NCI-H1694 treated with DMSO at 0.1 percent for 48 hours (cell line): ENCODE measurements around the gene SP140.
"Not testable (repeated sequence)": the region's sequence is repeated elsewhere in the genome, so short reads cannot be mapped to it uniquely, and the experiment has no call there.

Experiments
- DNase-seq: peaks from one replicate; lab custom pipeline; 2025; lab: John Stamatoyannopoulos, UW

Gene SP140

DNA sequence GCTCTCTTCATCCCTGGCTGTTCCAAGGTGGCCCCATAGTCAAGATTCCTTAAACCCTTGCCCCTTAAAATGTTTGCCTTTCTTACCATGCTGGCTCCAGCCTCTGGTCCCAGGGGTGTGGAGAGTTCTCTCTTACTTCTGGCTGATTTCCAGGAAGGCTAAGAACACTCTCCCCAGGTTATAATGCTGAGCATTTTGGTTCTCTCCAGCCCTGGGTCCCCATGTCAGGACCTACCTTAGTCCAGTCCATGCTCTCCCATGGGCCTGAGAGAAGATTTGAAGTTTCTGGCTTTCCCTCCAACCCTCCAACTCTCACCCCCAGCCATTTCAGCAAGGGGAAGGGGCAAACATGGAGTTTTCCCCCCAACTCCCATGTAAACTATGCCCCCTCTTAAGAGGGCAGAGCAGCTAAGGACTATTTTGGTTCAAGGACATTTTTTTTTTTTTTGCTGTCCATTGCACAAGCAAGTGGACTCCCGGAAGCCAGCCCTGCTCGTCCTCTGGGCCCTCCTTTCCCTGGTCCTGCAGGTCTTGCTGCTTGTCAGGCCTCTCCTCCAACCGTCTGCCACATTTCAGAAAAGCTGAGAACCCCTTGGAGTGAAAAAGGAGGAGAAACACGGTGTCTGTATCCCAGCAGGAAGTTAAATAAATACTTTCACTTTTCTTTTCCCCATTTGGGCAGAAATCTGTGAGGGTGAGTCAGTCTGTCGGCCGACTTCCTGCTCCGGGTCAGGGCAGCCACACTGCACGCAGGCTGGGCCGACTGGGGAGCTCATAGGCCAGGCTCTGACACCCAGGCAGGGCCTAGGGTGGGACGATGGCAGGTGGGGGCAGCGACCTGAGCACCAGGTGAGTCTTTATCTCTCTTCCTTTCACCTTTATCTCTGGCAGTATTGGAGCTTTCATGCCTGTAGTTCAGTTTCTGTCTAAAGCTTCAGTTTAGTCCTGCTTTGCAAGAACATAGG is 101.2 kb downstream of the SP140 start, which contains the start of gene SP140L:
Gene SP140L, plus strand, starts transcription at position 741 of the 965 bp plus-strand sequence. Its CDS starts 77 bp downstream, at position 818.
- no peak for DNase-seq

DNA sequence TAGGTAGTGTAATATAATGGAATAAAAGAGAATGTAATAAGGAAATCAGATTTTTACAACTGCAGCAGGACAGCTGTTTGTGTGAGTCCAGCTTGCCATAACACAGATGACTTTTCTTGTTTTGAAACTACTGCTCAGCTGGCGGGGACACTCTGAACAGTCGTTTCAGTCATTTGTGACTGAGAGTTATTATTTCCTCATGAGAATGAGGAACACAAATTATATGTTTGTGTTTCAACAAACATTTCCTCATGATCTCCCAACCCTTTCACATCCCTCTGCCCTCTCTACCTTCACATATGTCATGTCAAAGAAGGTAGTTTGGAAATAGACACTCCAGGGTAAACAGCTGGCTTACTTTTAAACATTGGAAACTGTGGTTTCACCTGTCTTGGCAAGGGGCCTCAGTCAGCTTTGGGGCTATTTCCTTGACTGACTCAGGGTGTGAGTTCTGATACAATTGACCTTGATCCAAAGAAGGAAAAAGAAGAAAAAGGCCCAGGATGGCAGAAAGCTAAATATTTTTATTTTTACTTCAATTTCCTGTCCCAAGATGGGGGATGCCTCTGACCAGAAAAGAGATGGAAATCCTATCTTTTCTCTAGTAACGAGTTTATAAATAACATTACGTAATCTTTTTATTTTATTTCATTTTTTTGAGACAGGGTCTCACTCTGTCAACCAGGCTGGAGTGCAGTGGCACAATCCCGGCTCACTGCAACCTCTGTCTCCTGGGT is 102.0 kb downstream of the SP140 start:
- no peak for DNase-seq

DNA sequence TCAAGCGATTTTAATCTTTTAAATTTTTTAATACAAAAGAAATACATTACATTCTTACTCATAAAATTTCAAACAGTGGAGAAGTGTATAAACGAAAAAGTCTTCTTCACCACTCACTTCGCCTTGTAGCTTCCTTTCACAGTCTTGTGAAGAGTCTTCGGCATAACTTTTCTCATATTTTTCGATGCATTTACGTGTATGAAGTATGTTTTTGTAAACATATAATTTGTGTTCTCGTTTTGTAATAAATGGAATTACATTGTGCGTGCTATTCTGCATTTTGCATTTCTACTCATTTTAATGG is 102.6 kb downstream of the SP140 start:
- no peak for DNase-seq

DNA sequence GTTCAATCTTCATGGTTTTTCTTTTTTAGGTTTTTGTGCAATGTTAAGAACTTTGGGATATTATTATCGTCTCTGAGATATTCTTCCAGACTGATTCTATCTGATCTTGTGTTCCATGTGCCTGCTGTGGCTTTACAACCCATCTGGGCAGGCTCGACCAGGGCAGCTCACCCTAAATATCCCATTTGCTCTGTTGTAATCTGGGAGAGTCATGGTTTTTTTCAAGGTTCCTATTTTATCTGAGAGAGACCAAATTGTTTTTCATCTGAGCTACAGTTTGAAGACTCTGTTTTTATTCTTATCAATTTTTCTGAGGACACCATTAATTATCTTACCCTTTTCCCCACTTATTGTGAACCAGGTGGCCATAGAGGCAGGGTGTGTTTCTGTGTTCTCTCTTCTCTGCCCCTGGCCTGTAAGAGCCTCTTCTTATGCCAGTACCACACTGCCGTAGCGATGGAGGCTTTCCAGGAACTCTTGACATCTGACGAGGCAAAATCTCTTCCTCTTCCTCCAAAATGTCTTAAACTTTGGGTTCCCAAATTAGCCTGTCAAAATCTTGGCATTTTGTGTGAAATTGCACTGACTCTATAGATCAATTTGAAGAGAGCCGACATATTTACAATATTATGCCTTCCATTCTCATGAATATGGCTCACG is 104.5 kb downstream of the SP140 start:
- no peak for DNase-seq

DNA sequence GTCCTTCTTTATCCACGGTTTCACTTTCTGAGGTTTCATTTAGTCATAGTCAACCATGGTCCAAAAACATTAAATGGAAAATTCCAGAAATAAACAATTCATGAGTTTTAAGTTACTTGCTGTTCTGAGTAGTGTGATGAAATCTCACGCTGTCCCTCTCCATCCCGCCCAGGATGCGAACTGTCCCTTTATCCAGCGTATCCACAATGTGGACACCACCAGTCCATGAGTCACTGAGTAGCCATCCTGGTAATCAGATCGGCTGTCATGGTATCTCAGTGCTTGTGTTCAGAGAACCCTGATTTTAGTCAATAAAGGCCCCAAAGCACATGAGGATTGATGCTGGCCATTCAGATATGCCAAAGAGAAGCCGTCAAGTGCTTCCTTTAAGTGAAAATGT is 105.2 kb downstream of the SP140 start:
- DNase-seq: no peak

DNA sequence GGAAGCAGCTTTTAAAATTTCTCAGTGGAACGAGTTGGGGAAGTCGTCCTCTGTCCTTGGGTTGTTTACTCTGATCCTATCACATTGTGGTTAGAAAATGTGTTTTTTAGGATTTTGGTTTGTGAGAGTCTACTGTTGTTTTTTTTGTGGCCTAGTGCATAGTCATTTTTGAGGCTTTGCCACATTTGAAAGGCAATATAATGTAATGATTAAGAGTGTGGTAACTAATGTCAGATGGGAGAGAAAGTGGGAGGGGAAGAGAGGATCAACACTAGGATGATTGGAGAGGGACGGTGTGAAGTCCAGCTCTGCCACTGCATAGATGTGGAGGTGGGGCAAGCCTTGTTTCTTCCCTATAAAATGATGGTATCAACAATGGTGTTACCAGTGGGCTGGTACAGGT is 109.9 kb downstream of the SP140 start:
- DNase-seq: no peak

DNA sequence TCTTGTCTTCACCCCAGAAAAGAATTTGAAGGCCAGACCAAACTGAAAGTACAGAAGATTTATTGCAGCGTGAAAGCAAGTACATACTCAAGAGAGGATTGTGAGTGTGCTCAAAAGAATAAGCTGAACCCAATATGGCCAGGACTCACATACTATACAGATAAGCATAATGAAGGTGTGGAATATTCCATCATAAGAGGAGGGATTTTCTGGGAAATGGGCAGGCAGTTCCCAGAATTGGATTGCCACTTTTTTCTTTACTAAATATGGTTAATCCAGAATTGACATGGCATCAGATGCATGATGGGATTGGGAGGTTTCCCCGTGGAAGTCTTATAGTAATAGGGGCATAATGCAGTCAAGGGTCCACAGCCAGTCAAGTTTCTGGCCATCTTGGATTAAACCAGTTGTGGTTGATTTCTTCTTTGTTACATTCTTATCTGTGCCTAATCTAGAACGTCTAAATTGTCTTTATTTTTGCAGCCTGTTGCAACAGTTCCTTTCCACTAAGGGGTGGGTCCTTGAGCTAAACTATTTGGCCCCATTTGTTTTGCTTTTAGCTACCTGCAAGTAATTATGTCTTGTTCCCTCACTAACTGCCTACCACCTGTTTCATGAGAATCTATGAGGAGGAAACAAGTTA is 110.4 kb downstream of the SP140 start:
- DNase-seq: no peak

DNA sequence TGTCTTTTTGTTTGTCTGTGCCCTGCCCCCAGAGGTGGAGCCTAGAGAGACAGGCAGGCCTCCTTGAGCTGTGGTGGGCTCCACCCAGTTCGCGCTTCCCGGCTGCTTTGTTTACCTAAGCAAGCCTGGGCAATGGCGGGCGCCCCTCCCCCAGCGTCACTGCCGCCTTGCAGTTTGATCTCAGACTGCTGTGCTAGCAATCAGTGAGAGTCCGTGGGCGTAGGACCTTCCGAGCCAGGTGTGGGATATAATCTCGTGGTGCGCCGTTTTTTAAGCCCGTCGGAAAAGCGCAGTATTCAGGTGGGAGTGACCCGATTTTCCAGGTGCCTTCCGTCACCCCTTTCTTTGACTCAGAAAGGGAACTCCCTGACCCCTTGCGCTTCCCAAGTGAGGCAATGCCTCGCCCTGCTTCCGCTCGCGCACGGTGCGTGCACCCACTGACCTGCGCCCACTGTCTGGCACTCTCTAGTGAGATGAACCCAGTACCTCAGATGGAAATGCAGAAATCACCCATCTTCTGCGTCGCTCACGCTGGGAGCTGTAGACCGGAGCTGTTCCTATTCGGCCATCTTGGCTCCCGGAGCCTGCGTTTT is 116.5 kb downstream of the SP140 start:
- DNase-seq: not testable (repeated sequence)

DNA sequence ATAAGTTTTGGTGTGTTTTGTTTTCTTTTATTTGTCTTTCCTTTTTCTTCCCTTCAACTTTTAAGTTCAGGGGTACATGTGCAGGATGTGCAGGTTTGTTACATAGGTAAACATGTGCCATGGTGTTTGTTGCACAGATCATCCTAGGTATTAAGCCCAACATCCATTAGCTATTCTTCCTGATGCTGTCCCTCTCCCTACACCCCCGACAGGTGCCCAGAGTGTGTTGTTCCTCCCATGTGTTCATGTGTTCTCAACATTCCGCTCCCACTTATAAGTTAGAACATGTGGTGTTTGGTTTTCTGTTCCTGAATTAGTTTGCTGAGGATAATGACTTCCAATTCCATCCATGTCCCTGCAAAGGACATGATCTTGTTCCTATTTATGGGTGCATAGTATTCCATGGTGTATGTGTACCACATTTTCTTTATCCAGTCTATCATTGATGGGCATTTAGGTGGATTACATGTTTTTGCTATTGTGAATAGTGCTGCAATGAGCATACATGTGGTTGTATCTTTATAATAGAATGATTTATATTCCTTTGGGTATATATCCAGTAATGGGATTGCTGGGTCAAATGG is 117.6 kb downstream of the SP140 start:
- DNase-seq: not testable (repeated sequence)

DNA sequence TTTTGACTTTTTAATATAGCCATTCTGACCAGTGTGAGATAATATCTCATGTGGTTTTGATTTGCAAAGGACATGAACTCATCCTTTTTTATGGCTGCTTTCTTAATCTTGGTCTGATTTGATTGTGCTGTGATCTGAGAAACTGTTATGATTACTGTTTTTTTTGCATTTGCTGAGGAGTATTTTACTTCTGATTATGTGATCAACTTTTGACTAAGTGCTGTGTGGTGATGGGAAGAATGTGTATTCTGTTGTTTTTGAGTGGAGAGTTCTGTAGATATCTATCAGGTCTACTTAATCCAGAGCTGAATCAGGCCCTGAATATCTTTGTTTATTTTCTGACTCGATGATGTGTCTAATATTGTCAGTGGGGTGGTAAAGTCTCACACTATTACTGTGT is 118.2 kb downstream of the SP140 start:
- DNase-seq: no peak

DNA sequence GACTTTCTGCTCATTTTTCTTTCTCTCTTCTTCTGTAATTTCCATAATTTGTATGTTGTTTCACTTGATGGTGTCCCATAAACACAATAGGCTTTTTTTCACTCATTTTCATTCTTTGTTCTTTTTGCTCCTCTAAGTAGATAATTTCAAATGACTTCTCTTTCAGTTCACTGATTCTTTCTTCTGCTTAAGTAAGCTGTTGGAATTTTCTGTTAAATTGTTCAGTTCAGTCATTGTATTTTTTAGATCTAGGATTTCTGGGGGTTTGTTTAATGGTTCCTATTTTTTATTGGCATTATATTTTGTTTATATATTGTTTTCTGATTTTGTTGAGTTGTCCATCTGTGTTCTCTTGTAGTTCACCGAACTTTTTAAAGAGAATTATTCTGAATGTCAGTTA is 120.9 kb downstream of the SP140 start:
- DNase-seq: no peak

DNA sequence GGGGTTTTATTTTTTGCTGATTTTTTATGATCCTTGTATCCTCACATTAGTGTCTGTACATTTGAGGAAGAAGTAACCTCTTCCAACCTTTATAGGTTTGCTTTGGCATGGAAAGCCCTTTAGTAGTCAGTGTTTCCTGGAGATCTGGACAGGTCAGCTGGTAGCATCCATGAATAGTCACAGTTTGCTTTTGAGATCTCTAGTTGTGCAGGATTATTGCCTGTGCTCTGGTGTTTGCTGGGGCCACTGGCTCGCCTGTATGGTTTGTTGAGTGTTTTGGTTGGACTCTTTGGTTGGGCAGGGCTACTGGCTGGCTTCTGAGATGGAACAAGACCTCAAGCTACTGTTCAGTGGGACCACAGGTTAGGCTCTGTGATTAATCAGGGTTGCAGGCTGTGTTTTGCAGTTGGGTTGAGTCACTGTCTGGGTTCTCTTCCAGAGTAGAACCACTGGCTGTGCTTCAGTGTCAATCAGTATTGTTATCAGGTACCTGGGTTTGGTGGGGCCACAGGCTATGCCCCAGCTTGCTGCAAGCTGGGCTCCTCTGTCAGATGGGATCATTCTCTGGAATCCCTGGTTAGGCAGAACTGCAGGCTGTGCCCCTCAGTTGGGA is 121.5 kb downstream of the SP140 start:
- no peak for DNase-seq

DNA sequence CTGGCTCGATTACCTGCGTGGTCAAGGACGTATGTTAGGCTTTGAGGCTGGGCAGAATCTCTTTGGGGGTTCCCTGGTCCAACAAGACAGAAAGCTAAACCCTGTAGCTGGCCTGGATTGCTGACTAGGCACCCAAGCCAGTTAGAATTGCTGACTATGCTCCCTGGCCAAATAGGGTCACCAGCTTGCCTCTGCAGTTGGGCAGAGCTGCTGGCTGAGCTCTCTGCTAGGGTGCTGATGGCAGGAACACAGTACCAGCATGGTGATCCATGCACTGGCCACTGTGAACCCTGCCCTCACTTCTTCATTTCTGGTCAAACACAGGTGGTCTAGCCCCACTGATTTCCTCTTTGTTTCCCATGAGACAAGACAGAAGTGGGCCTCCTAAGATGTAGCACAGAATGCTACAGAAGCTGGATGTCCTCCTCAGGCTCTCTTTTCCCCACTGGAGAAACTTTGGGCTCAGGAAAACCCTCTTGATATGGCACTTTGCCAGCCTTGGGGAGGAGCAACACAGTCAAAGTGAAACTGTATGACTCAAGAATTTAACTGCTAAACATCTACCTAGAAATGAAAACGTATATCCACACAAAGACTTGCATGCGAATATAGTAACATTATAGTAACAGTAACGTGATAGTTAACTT is 122.2 kb downstream of the SP140 start:
- no peak for DNase-seq

DNA sequence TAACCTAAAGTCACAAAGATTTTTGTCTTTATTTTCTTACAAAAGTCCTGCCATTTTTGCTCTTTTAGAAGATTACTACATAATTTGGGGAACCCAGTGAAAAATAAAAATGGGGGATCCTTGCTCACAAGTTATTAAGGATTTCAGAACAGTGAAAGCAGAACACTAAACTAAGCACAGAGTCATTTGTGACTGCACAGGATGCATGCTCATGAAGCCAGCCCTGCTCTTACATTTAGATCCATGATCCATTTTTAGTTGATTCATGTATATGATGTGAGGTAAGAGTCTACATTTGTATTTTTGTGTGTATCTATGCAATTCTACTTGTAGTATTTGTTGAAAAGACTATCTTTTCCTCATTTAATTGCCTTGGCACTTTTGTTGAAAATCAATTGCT is 123.3 kb downstream of the SP140 start:
- DNase-seq: no peak

DNA sequence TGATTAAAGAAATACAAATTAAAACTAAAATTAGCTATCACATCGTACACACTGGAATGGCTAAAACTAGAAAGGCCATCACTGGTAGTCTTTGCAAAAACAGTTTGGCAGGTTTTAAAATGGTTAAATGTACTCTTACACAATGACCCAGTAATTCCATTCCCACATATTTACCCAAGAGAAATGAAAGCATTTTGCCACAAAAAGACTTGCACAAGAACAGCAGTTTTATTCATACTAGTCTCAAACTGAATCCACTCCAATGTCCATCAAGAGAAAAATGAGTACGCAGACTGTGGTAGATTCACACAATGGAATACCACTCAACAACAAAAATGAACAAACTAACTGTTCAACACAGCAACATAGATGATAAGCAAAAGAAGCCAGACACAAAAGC is 130.5 kb downstream of the SP140 start:
- no peak for DNase-seq

DNA sequence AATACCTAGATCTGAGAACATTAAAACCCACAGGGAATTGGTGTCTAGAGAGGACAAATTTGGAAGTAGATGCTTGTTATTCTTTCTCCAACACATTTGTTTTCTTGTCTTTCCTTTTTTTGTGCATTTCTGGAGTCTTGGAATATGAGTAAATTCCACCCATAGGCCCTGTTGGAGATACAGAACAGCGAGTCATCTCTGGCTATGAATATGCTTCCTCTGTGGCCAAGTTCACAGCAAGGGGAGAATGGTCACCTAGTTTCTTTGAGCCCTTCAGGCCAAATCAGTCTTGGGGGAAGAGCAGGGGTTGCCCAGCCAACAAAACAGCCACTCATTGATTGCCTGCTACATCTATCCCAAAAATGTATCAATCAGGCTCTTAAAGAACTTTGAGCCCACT is 132.8 kb downstream of the SP140 start:
- no peak for DNase-seq

DNA sequence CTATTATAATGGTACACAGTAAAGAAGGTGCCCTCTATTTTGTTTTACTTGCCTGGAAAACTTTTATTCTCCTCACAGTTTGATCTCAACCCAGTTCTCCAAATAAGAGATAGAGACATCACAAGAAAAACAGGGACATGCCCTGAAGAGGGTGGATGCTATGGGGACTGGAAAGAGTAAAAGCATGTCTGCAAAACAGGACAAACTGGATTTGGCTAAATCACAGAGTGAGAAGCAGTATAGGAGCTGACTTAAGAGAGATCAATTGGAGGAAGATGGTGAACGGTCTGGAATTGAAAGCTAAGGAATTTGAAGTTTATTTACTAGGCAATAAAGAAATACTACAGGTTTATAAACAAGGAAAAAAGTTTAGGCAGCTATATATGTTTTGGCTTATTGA is 134.5 kb downstream of the SP140 start:
- no peak for DNase-seq

DNA sequence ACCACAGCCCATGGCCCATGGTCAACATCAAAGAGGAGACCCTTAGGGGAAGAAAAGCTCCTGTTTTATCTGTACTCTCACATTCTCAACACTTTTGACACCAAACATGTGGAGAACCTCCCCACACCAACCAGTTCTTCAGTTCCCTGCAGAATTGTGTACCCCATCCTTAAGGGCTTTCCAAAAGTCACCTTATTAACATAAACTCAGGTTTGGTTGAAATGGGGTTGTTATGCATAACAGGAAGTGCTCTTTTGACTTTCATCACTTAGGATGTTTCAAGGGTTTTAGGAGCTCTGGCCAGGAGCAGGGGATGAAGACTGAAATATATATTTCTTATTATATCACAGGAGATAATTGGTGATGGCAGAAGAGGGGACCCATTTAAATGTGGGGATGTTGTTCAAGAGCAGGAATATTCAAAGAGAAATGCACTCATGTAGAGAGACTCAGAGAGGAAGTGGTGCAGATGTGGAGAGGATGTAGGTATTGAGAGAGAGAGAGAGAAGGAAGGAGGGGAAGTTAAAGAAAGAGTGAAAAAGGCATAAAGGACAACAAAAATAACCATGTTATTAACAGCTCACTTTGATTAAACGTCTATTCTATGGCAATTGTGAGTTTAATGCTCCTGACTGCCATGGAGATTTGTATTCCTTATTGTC is 136.6 kb downstream of the SP140 start:
- no peak for DNase-seq
